B cell (primary cell): ENCODE data around the gene C14orf180.
"Not testable (repeated sequence)": the region's sequence is repeated elsewhere in the genome, so short reads cannot be mapped to it uniquely, and the experiment has no call there.

ENCODE experiments used
- EZH2 ChIP-seq: IDR thresholded peaks from 2 replicates; pipeline ENCODE4 v1.6.1; 2012; ENCODE audit warnings: borderline replicate concordance, low read depth, mild to moderate bottlenecking, moderate library complexity, low read length; ENCODE audit not compliant: insufficient read depth, poor library complexity, severe bottlenecking
- TF ChIP-seq, protein P1 (sequence below): fragments of 200-600 bp; IDR thresholded peaks from one replicate; pipeline ENCODE4 v1.8.0; 2022; ENCODE audit warnings: antibody characterized with exemption, mild to moderate bottlenecking

DNA sequence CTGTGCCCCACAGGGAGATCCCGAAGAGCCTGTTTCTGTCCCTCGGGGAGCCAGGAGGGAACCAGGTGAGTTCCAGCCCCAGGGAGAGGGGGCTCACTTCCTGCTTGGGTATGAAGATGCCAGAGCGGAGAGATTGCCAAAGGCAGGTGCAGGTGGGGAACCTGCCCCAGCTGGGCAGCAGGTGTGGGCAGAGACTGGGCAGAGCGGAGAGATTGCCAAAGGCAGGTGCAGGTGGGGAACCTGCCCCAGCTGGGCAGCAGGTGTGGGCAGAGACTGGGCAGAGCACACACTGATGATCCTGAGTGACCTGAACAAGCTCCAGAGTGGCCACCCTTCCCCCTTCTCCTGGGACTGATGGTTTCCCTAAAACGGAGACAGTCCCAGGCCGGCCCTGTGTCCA lies 375 bp downstream of the C14orf180 start:
- TF ChIP-seq, protein P1, sequence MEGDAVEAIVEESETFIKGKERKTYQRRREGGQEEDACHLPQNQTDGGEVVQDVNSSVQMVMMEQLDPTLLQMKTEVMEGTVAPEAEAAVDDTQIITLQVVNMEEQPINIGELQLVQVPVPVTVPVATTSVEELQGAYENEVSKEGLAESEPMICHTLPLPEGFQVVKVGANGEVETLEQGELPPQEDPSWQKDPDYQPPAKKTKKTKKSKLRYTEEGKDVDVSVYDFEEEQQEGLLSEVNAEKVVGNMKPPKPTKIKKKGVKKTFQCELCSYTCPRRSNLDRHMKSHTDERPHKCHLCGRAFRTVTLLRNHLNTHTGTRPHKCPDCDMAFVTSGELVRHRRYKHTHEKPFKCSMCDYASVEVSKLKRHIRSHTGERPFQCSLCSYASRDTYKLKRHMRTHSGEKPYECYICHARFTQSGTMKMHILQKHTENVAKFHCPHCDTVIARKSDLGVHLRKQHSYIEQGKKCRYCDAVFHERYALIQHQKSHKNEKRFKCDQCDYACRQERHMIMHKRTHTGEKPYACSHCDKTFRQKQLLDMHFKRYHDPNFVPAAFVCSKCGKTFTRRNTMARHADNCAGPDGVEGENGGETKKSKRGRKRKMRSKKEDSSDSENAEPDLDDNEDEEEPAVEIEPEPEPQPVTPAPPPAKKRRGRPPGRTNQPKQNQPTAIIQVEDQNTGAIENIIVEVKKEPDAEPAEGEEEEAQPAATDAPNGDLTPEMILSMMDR: not testable (repeated sequence)
- not testable (repeated sequence) for TF ChIP-seq EZH2
